ENCODE results near the gene SHC3. TPM values are rescaled to one million over a fixed set of nuclear protein-coding genes. Genes with fewer than 3 reads are reported as not detected.

SHC3 gene
- total and polyA plus RNA-seq, 9 of the 15 experiments (the other 6 are each of a cell fraction or from before 2014, with no cell fraction given), result not detected

GRCh38 chr9:89015336-89015735 lies 163.3 kb downstream of the SHC3 start:
- no peak overlapping the region for H2AFZ ChIP-seq (ENCODE audit: low read depth, low read length)
- H3K36me3 ChIP-seq (ENCODE audit: control insufficient read depth, insufficient read depth, low read length), result no peaks in the 10 kb centered on the region
- ATAC-seq (no peak), DNase-seq (ENCODE audit: extremely low read depth in 1 of 4, low spot score in 3 of 4) (no peak), FAIRE-seq (no peak)
- no peaks in the 10 kb centered on the region for H3K9me1 ChIP-seq (ENCODE audit: control insufficient read depth, insufficient read depth, low read length)
- no peak overlapping the region for H3K27ac ChIP-seq (ENCODE audit: extremely low read depth, low read depth, low read length)
- TF ChIP-seq FOXM1 (IDR thresholded peaks at IDR 0.05; ENCODE audit: low read depth) (no peak), FOXM1 (CRISPR knock-in tag; IDR thresholded peaks at IDR 0.05; ENCODE audit: low read depth) (no peak), ZNF3 (CRISPR knock-in tag; IDR thresholded peaks at IDR 0.05) (no peak), DDX20 (tag; IDR thresholded peaks at IDR 0.05; ENCODE audit: low read depth) (no peak), ARID3A (IDR thresholded peaks at IDR 0.05; ENCODE audit: borderline replicate concordance, low read depth, low read length) (no peak), THAP7 (CRISPR knock-in tag; IDR thresholded peaks at IDR 0.05) (no peak), ADNP (tag; IDR thresholded peaks at IDR 0.05) (no peak)
- intact Hi-C loops (cut with micrococcal nuclease) (no loop called here), in situ Hi-C loops (cut with MboI) (loop anchor here (25.0 kb wide), 1 partner anchor 1053 kb away; the partner anchor contains the start of gene CDK20)
- BruUV-seq (replicated peaks), result no TSS peak
- H3K9ac ChIP-seq (ENCODE audit: insufficient read depth in 1 of 2, low read depth in 2 of 2, low read length in 2 of 2), result no peak overlapping the region
- no peaks in the 10 kb centered on the region for H4K20me1 ChIP-seq (replicated peaks; ENCODE audit: control insufficient read depth, insufficient read depth, low read length)
- H3K27me3 ChIP-seq (ENCODE audit: control insufficient read depth in 2 of 2, insufficient read depth in 2 of 2, low read length in 2 of 2), result peaks cover 0 to 17% of the 10 kb centered on the region in 2 experiments; a peak in 2 of 5 replicates
- no peaks in the 10 kb centered on the region for H3K79me2 ChIP-seq (ENCODE audit: control insufficient read depth, insufficient read depth, low read length)
- H3K9me3 ChIP-seq (replicated peaks; ENCODE audit: control insufficient read depth, insufficient read depth, low read depth, low read length), result no peaks in the 10 kb centered on the region
- H3K4me2 ChIP-seq (ENCODE audit: insufficient read depth, low read length), result no peak overlapping the region
- WGBS (ENCODE audit: insufficient coverage, low coverage, missing lambda C conversion rate), result 5% methylated on average over 2 of the region's 2 CpGs
- H3K4me3 ChIP-seq, result no peak overlapping the region
- no peaks in the 10 kb centered on the region for H3K4me1 ChIP-seq (replicated peaks in 1 of 2; ENCODE audit: control insufficient read depth in 2 of 2, insufficient read depth in 2 of 2, low read length in 2 of 2)
- ChIA-PET CTCF (ENCODE audit: low intra/inter-chr PET ratio) (no interaction called here), POLR2A (no interaction called here)
